Osteocyte (in vitro differentiated cells): ENCODE results near the gene GABRB1. TPM values are rescaled to one million over a fixed set of nuclear protein-coding genes. Genes with fewer than 3 reads are reported as not detected.

Source experiments
- DNase-seq: peaks from one replicate; pipeline ENCODE4 v3.0.0; 2021; ENCODE audit warnings: mixed read lengths; ENCODE audit not compliant: unreplicated experiment; ENCODE audit errors: extremely low spot score
- H3K27ac Mint-ChIP-seq: one replicate; pipeline ENCODE4 v1.8.0; 2021; ENCODE audit warnings: mild to moderate bottlenecking, mixed read lengths; ENCODE audit not compliant: unreplicated experiment
- H3K27me3 Mint-ChIP-seq: one replicate; pipeline ENCODE4 v1.8.0; 2021; ENCODE audit warnings: mixed read lengths; ENCODE audit not compliant: unreplicated experiment
- H3K36me3 Mint-ChIP-seq: one replicate; pipeline ENCODE4 v1.8.0; 2021; ENCODE audit warnings: mixed read lengths; ENCODE audit not compliant: unreplicated experiment
- H3K4me1 Mint-ChIP-seq: one replicate; pipeline ENCODE4 v1.8.0; 2021; ENCODE audit warnings: mixed read lengths; ENCODE audit not compliant: unreplicated experiment
- H3K4me3 Mint-ChIP-seq: one replicate; pipeline ENCODE4 v1.8.0; 2021; ENCODE audit warnings: mild to moderate bottlenecking, moderate library complexity, mixed read lengths; ENCODE audit not compliant: unreplicated experiment
- H3K9me3 Mint-ChIP-seq: one replicate; pipeline ENCODE4 v1.8.0; 2021; ENCODE audit warnings: mixed read lengths; ENCODE audit not compliant: unreplicated experiment
- CTCF ChIP-seq: fragments of 200-600 bp; sonication (generic); IDR thresholded peaks from 2 replicates; pipeline ENCODE4 v1.5.0; 2021; ENCODE audit warnings: antibody characterized with exemption, mild to moderate bottlenecking, moderate library complexity
- total RNA-seq: library from RNA; stranded (reverse); gene quantifications from 2 replicates; pipeline ENCODE4 v1.2.1, GENCODE V29; 2021

Gene GABRB1
- total RNA-seq, 1 donor from 2014 or later: not detected

- Mint-ChIP-seq H3K27ac (peak overlapping the region; percentile 58), H3K27me3 (peaks cover 22% of the 10 kb centered on the region), H3K36me3 (peaks cover 3% of the 10 kb centered on the region), H3K9me3 (no peaks in the 10 kb centered on the region), H3K4me3 (no peak overlapping the region), H3K4me1 (peaks cover 26% of the 10 kb centered on the region)
- TF ChIP-seq CTCF: no peak
- DNase-seq: no peak
These were observed 208.3 kb downstream of the GABRB1 start for GRCh38 chr4:47239649-47240048.

DNA sequence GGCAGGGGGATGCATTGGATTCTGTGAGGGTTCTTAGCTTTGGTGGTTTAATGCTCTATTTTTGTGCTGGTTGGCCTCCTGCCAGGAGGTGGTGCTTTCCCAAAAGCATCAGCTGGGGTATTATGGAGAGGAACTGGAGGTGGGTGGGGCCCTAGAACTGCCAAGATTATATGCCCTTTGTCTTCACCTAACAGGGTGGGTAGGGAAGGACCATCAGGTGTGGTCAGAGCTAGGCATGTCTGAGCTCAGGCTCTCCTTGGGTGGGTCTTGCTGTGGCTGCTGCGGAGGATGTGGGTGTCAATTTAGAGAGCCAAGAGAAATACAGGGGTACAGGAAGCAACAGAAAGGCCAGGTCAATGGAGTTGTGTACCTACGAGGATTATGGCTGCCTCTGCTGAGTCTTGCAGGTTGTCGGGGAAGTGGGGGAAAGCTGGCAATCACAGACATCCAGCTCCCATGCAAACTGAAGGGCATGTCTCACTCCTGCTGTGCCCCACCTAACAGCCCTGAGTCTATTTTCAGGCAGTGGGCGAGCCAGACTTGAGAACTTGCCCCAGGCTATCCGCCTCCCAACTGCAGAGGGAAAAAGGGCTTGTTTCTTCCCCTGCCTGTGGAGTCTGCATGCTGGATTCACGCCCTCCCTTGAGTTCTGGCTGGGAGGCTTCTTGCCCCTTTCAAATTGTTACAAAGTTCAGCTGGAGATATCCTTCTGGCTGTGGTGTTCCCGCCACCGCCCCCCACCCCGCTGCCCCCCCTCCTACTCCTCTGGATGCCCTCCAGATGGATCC lies 220.2 kb downstream of the GABRB1 start:
- Mint-ChIP-seq H3K4me1 (peaks cover 16% of the 10 kb centered on the region), H3K9me3 (peaks cover 23% of the 10 kb centered on the region), H3K27ac (peak overlapping the region; percentile 67), H3K4me3 (no peak overlapping the region), H3K36me3 (no peaks in the 10 kb centered on the region), H3K27me3 (peaks cover 45% of the 10 kb centered on the region)
- TF ChIP-seq CTCF: no peak
- no peak for DNase-seq

DNA sequence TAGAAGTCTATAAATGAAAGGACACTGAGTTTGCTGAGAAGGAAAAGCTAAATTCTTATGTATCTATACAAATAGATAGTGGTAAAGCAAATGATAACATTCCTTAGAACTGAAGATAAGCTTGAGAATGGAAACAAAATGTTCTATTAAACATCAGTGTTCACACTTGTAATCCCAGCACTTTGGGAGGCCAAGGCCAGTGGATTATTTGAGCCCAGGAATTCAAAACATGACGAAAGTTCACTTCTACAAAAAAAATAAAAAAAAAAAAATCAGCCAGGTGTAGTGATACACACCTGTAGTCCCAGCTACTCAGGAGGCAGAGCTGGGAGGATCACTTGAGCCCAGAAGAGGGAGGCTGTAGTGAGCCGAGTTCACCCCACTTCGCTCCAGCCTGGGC lies 232.4 kb downstream of the GABRB1 start:
- H3K4me1 Mint-ChIP-seq: no peaks in the 10 kb centered on the region
- TF ChIP-seq CTCF: no peak
- H3K4me3 Mint-ChIP-seq: no peak overlapping the region
- peaks cover 3% of the 10 kb centered on the region for H3K9me3 Mint-ChIP-seq
- H3K36me3 Mint-ChIP-seq: no peaks in the 10 kb centered on the region
- peaks cover 52% of the 10 kb centered on the region for H3K27me3 Mint-ChIP-seq
- DNase-seq: no peak
- H3K27ac Mint-ChIP-seq: no peak overlapping the region

DNA sequence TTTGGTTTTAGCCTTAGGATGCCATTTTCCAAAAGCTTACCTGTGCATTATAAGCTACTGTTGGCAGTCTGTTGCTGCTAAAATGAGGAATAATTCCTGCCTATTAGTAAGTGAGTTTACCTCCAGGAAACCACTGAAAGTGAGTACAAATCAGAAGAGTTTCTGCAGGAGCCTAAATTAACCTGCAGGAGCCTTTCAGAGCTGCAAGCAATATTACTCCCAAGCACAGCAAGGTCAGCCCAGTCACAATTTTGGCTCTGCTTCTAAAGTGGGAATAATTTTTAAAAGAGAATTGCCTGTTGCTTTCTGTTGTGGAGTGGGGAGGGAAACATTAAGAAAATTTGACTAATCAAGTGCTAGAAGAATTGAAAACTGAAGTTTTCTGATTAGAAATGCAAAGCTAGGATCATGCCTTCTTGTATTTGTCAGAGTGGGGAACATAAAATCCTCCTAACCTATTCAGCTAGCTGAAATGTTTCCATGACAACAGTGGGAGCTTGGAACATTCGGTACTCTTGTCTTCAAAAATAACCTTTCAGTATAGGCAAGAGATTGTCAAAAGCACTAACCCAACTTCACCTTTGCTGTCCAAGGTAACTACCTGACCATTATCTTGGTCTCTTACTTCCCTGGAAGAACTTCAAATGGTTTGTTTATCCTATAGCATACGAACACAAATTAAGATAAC lies 239.0 kb downstream of the GABRB1 start:
- Mint-ChIP-seq H3K4me3 (no peak overlapping the region), H3K27me3 (peaks cover 82% of the 10 kb centered on the region), H3K4me1 (no peaks in the 10 kb centered on the region), H3K27ac (no peak overlapping the region), H3K36me3 (no peaks in the 10 kb centered on the region), H3K9me3 (peaks cover 3% of the 10 kb centered on the region)
- no peak for DNase-seq
- no peak for TF ChIP-seq CTCF

- peaks cover 78% of the 10 kb centered on the region for H3K27me3 Mint-ChIP-seq
- TF ChIP-seq CTCF: no peak
- H3K27ac Mint-ChIP-seq: no peak overlapping the region
- peaks cover under 1% of the 10 kb centered on the region for H3K9me3 Mint-ChIP-seq
- H3K4me3 Mint-ChIP-seq: no peak overlapping the region
- no peaks in the 10 kb centered on the region for H3K4me1 Mint-ChIP-seq
- no peak for DNase-seq
- no peaks in the 10 kb centered on the region for H3K36me3 Mint-ChIP-seq
These were observed 239.9 kb downstream of the GABRB1 start for GRCh38 chr4:47271291-47271690.
